GM08714 (cell line): ENCODE results near the gene HIVEP3.

ENCODE experiments used
- H3K4me3 ChIP-seq: fragments of 200-500 bp; sonication (Bioruptor generic); 2 replicates; pipeline ENCODE4 v1.5.1; 2014; ENCODE audit warnings: mild to moderate bottlenecking, low read length, inconsistent platforms
- ZNF274 ChIP-seq: IDR thresholded peaks from 2 replicates; pipeline ENCODE4 v1.6.1; 2012; ENCODE audit warnings: mild to moderate bottlenecking, low read depth, low read length

HIVEP3 gene

DNA sequence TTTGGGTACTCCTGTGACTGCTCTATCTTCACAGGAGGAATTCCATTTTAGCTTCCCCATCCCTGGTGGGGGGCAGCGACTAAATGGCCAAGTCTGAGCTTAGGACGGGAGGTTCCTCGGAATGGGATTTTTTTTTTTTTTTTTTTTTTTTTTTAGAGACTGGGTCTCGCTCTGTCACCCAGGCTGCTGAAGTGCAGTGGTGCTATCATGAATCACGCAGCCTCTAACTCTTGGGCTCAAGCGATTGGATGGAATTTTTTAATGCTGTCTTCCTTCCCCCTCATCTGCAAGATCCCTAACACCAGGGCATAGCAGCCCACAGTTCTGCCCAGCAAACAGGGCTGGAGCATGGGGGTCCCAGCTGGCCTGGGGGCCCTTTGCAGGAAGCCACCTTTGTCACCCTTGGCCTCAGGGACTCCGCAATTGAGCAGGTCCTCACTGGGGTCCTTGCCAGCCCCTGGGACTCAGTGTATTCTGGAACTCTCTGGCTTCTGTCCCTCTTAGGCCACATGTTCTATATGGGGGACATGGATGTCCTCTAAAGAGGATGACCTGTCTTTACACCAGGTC, 421.2 kb downstream of the HIVEP3 start:
- no peak for TF ChIP-seq ZNF274
- no peak overlapping the region for H3K4me3 ChIP-seq

- no peak overlapping the region for H3K4me3 ChIP-seq
- TF ChIP-seq ZNF274, result no peak
Measured at GRCh38 chr1:41497056-41497440, 421.7 kb downstream of the HIVEP3 start.

DNA sequence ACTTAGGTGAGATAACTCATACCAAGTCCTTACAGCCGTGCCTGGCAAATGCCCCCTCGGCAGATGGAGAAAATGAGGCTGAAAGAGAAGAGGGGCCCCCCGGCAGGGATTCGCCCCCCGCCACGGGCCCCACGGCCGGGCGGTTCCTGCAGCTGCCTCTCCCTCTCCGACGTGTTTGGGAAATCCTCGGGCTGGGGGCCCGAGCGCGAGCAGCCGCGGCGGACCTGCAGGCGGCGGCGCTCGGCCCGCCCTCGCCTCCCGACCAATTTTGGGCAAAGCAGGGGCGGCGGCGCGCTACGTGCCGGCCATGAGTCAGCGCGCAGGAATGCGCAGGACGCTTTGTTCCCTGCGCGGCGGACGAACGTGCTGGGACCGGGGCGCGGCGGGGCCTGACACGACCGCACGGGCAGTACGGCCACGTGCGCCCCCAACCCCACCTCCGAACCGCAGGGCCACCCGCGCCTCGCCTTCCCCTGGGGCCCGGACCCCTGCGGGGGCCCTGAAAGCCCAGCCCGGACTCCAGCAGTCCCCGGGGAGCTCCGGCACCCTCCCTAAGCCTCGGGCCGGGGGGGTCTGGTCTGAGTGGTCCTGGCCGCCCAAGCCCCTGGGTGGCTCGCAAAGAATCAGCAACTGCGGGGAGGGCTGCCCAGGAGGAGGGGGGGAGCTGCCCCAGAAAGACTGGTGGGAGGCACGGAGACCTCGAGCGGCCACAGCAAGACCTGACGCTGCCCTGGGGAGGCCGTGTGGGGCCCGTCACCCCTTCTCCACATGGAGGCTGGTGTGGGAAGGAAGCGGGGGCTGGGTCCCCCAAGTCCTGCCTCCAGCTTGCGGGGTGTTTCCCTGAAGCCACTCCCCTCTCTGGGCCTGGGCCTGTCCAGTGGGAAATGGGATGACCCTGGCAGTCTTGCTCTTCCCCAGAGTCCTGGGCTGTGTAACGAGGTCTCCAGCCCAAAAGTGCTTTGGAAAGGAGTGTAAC, 422.4 kb downstream of the HIVEP3 start:
- no peak for TF ChIP-seq ZNF274
- H3K4me3 ChIP-seq, result peak overlapping the region; percentile 25; the same call in 1 of the 2 replicates

DNA sequence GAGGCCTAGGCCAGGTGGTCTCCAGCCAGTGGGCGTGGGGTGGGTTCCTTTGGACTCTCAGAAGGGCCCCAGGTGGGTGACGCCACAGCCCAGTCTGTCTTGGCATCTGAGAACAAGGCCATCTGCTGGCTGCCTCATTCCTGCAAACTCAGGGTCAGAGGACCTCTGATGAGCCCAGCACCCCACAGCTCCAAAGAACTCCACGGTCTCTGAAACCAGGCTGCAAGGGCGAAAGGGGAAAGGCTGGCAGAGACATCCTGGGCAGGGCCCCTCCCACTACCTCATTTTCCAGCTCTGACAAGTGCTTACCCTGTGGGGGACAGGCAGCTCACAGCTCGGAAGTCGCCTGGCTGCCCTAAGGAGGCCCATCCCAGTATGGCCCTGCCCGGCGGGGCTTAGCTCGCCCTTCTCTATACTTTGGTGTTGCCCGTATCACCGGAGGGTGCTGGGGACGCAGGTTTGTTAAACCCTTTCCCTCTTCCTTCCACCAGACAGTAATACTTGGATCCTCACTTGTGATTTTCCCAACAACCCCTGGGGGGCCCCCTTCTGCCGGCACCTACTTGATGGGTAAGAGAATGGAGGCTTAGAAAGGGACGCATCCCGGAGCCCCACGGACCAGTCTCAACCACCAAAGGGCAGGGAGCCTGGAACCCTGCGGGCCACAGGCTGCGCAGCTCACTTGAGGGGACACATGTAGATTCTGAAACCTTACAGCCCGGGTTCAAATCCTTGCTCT, 423.3 kb downstream of the HIVEP3 start:
- no peak overlapping the region; the same call in 1 of the 2 replicates for H3K4me3 ChIP-seq
- no peak for TF ChIP-seq ZNF274

- no peak for TF ChIP-seq ZNF274
- no peak overlapping the region for H3K4me3 ChIP-seq
Measured at GRCh38 chr1:41494351-41495209, 424.1 kb downstream of the HIVEP3 start.

DNA sequence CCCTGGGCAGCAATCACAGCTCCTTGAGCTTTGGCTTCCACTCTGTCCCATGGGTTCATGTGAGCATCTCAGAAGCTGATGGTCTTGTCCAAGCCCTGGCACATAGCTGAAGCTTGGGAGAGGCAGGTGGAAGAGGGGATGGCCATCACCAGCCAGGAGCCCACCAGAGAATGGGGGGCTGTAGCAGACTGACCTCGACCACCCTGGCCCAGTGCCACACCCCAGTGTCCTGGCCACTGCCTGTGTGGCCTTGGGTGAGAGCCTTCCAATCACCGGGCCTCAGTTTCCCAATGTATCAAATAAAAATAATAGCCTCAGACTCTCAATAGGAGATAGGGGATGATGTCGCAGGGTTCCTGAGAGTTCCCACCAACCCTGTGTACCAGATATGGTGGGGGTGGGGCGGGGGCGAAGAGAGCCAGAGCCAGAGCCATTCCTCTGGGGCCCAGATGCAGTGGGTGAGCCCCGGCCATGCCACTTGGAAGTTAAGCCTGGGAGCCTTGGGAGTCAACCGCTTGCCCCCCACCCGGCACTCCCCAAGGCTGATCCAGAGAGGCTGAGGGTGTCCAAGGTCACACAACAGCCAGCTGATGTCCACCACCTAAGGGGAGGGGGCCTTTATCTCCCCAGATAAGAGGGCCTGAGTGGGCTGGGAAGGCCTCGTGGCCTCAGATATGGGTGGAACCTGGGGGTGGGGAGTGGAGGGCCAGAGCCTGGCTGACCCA, 424.9 kb downstream of the HIVEP3 start:
- TF ChIP-seq ZNF274, result no peak
- no peak overlapping the region for H3K4me3 ChIP-seq

GRCh38 chr1:41493117-41493536, 425.6 kb downstream of the HIVEP3 start:
- no peak for TF ChIP-seq ZNF274
- H3K4me3 ChIP-seq, result no peak overlapping the region

- TF ChIP-seq ZNF274, result no peak
- no peak overlapping the region for H3K4me3 ChIP-seq
Measured at GRCh38 chr1:41492341-41492848, 426.3 kb downstream of the HIVEP3 start.

- H3K4me3 ChIP-seq, result no peak overlapping the region
- no peak for TF ChIP-seq ZNF274
Measured at GRCh38 chr1:41490911-41491310, 427.8 kb downstream of the HIVEP3 start.

DNA sequence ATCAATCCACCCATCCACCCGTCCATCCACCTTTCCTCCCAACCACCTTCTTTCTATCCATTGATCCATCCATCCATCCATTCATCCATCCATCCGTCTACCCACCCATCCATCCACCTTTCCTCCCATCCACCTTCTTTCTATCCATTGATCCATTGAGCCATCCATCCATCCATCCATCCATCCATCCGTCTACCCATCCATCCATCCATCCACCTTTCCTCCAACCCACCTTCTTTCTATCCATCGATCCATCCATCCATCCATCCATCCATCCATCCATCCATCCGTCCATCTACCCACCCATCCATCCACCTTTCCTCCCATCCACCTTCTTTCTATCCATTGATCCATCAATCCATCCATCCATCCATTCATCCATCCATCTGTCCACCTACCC, 429.2 kb downstream of the HIVEP3 start:
- H3K4me3 ChIP-seq, result no peak overlapping the region

GRCh38 chr1:41488040-41488951, 430.4 kb downstream of the HIVEP3 start:
- H3K4me3 ChIP-seq, result no peak overlapping the region
- no peak for TF ChIP-seq ZNF274

More for the DNA sequence above, 429.2 kb downstream of the HIVEP3 start:
- no peak for TF ChIP-seq ZNF274
